Esophagus muscularis mucosa (tissue), 4 donors: ENCODE results near the gene ST8SIA4.

Source experiments
- CTCF ChIP-seq, 3 experiments: fragments of 200-600 bp in 2 of 3; fragments of 450-650 bp in 1 of 3; sonication (generic) in 2 of 3; IDR thresholded peaks; one replicate each; pipeline ENCODE4 v1.5.1; 2017 to 2019; ENCODE audit warnings: antibody characterized with exemption in 3 of 3, mild to moderate bottlenecking in 2 of 3, moderate library complexity in 1 of 3
- EP300 ChIP-seq: sonication (generic); formaldehyde crosslinking; IDR thresholded peaks from one replicate; pipeline ENCODE4 v1.6.1; 2017; ENCODE audit warnings: antibody characterized with exemption
- POLR2A ChIP-seq: fragments of 450-650 bp; IDR thresholded peaks from one replicate; pipeline ENCODE4 v1.6.1; 2017; ENCODE audit warnings: antibody characterized with exemption, moderate library complexity, mild to moderate bottlenecking, low read depth
- POLR2AphosphoS5 ChIP-seq, 2 donors: sonication (generic); formaldehyde crosslinking; IDR thresholded peaks; one replicate each; pipeline ENCODE4 v1.6.1; 2017; ENCODE audit warnings: antibody characterized with exemption in 2 of 2

GRCh38 chr5:100840789-100841188 lies 62.3 kb downstream of the ST8SIA4 start:
- no peak for TF ChIP-seq CTCF (IDR thresholded peaks at IDR 0.05)
- no peak for TF ChIP-seq POLR2A
- TF ChIP-seq POLR2AphosphoS5 (IDR thresholded peaks at IDR 0.05): no peak
- no peak for TF ChIP-seq EP300
